ENCODE results near the gene CALML6. TPM values are rescaled to one million over a fixed set of nuclear protein-coding genes. Genes with fewer than 3 reads are reported as not detected.

The CALML6 gene, protein sequence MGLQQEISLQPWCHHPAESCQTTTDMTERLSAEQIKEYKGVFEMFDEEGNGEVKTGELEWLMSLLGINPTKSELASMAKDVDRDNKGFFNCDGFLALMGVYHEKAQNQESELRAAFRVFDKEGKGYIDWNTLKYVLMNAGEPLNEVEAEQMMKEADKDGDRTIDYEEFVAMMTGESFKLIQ
- total RNA-seq: 0.29 and 0.36 TPM in 2 replicates

DNA sequence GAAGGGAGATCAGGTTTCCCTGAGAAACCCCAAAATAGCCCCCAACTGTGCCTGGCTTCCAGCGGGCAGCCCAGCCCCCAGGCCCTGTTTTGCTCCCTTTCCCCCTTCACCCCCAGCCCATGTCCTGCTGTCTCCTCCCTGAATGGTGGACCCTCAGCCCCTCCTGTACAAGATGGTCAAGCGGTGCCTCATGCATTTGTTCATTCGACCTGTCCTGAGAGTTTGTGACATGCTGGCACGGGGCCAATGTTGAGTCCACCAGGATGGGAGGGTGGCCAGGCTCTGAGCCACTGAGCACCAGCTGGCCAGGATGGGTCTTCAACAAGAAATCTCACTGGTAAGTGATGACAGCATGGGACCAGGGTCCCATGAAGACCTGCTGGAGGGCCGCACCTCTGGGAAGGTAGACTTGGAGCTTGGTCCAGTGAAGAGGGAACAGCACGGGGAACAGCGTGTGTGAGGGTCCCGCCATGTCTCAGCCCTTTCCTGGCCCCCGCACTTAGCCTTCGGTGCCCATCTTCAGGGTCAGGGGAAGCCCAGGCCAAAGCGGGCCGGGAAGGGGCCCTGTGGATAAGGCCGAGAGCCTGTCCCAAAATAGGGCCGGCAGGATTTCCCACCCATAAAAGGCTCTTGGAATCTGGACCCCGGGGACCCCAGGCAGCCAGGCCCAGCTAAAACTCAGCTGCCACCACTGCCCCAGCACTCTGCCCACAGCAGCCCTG, at the start of gene CALML6:
Gene CALML6, plus strand, starts transcription at position 290 of the 722 bp plus-strand sequence. Its CDS starts 21 bp downstream, at position 311.
- no peak for DNase-seq (ENCODE audit: insufficient read length, low spot score, missing footprints)
- Histone ChIP-seq H2AFZ (ENCODE audit: low read length) (no peak within 1 kb of the TSS), H3K4me3 (ENCODE audit: insufficient read depth, low read length) (no peak within 1 kb of the TSS), H3K4me2 (ENCODE audit: insufficient read depth, low read length) (no peak within 1 kb of the TSS), H3K9me3 (ENCODE audit: low read depth, low read length) (no peaks in the 10 kb centered on the region), H3K27ac (ENCODE audit: low read depth, low read length) (no peak within 1 kb of the TSS), H3K27me3 (ENCODE audit: insufficient read depth, low read length) (peaks cover 11% of the 10 kb centered on the region), H3K79me2 (ENCODE audit: insufficient read depth, low read length) (no peaks in the 10 kb centered on the region), H3K36me3 (ENCODE audit: insufficient read depth, low read length) (no peaks in the 10 kb centered on the region), H3K4me1 (ENCODE audit: insufficient read depth, low read length) (peaks cover 6% of the 10 kb centered on the region), H4K20me1 (ENCODE audit: insufficient read depth, low read length) (no peaks in the 10 kb centered on the region)
- TF ChIP-seq, protein P1, sequence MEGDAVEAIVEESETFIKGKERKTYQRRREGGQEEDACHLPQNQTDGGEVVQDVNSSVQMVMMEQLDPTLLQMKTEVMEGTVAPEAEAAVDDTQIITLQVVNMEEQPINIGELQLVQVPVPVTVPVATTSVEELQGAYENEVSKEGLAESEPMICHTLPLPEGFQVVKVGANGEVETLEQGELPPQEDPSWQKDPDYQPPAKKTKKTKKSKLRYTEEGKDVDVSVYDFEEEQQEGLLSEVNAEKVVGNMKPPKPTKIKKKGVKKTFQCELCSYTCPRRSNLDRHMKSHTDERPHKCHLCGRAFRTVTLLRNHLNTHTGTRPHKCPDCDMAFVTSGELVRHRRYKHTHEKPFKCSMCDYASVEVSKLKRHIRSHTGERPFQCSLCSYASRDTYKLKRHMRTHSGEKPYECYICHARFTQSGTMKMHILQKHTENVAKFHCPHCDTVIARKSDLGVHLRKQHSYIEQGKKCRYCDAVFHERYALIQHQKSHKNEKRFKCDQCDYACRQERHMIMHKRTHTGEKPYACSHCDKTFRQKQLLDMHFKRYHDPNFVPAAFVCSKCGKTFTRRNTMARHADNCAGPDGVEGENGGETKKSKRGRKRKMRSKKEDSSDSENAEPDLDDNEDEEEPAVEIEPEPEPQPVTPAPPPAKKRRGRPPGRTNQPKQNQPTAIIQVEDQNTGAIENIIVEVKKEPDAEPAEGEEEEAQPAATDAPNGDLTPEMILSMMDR (IDR thresholded peaks at IDR 0.05; ENCODE audit: extremely low read depth, low read depth, low read length): no peak

DNA sequence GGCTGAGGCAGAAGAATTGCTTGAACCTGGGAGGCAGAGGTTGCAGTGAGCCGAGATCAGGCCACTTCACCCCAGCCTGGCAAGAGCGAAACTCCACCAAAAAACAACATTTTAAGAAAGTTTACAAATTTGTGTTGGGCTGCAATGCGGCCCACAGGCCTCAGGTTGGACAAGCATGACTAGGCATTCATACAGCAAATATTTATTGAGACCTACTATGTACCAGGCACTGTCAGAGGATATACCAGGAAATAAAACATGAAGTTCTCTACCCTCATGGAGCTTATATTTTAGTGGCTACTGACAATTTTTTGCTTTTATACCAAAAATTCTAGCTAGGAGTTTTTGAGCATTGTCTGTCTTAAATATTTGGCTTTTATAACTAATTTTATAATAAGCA, 47.9 kb upstream of the CALML6 start:
- H4K20me1 ChIP-seq (ENCODE audit: insufficient read depth, low read length): peaks cover 87% of the 10 kb centered on the region
- no peak overlapping the region for H3K27ac ChIP-seq (ENCODE audit: low read depth, low read length)
- H3K4me1 ChIP-seq (ENCODE audit: insufficient read depth, low read length): peaks cover 11% of the 10 kb centered on the region
- no peaks in the 10 kb centered on the region for H3K9me3 ChIP-seq (ENCODE audit: low read depth, low read length)
- H3K79me2 ChIP-seq (ENCODE audit: insufficient read depth, low read length): peaks cover 98% of the 10 kb centered on the region
- no peak overlapping the region for H3K4me3 ChIP-seq (ENCODE audit: insufficient read depth, low read length)
- no peaks in the 10 kb centered on the region for H3K36me3 ChIP-seq (ENCODE audit: insufficient read depth, low read length)
- H2AFZ ChIP-seq (ENCODE audit: low read length): no peak overlapping the region
- no peak for DNase-seq (ENCODE audit: insufficient read length, low spot score, missing footprints)
- H3K27me3 ChIP-seq (ENCODE audit: insufficient read depth, low read length): no peaks in the 10 kb centered on the region
- TF ChIP-seq, protein P1 (IDR thresholded peaks at IDR 0.05; ENCODE audit: extremely low read depth, low read depth, low read length): no peak
- H3K4me2 ChIP-seq (ENCODE audit: insufficient read depth, low read length): no peak overlapping the region

DNA sequence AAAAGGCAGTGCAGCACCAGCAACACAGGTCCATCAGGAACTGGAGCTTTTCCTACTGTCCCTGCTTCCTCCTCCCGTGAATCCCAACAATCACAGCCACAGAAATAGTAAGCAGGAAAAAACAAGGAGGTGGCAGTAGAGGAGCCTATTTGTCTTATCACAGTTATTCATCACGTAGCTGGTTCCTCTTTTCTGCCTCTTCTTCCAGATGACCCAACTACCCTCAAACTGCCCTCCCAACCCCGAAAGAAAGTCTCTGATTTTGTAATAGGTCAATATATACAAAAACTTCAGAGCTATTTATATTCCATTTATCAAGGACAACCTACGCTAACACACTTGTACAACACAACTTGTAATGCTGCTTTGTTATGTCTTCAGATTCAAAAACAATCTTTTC, 45.6 kb upstream of the CALML6 start:
- Histone ChIP-seq H3K36me3 (ENCODE audit: insufficient read depth, low read length) (peaks cover 6% of the 10 kb centered on the region), H3K9me3 (ENCODE audit: low read depth, low read length) (no peaks in the 10 kb centered on the region), H3K4me1 (ENCODE audit: insufficient read depth, low read length) (no peaks in the 10 kb centered on the region), H4K20me1 (ENCODE audit: insufficient read depth, low read length) (peaks cover 86% of the 10 kb centered on the region), H2AFZ (ENCODE audit: low read length) (no peak overlapping the region), H3K79me2 (ENCODE audit: insufficient read depth, low read length) (peaks cover 98% of the 10 kb centered on the region), H3K4me2 (ENCODE audit: insufficient read depth, low read length) (no peak overlapping the region), H3K4me3 (ENCODE audit: insufficient read depth, low read length) (no peak overlapping the region), H3K27ac (ENCODE audit: low read depth, low read length) (no peak overlapping the region), H3K27me3 (ENCODE audit: insufficient read depth, low read length) (no peaks in the 10 kb centered on the region)
- TF ChIP-seq, protein P1 (IDR thresholded peaks at IDR 0.05; ENCODE audit: extremely low read depth, low read depth, low read length): no peak
- no peak for DNase-seq (ENCODE audit: insufficient read length, low spot score, missing footprints)

DNA sequence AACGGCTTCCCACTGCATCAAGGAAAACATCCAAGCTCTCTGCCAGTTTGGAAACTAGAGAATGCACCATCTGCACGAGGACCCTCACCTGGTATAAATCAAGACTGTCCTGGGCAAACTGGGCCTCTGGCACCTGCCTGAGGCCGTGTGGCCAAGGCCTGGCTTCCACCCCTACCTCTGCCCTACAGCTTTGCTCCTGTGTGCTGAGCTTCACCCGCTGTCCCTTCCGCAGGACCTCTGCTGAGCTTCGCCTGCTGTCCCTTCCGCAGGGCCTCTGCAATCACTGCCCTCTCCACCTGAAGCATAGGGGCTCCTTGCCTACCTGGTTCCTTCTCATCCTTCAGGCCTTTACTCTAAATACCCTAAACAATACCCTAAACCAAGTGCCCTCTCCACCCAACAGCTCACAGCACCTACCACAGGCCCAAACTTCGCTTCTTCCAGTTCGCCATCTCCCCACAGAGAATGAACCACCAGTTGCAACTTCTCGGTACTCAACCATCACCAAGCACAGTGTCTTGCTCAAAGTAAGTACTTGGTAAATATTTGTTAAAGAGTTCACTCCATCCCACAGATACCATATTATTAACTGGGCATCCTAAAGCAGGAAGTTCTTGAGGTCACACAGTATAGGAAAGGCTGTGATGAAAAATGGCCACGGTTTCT, 42.6 kb upstream of the CALML6 start:
- TF ChIP-seq, protein P1 (IDR thresholded peaks at IDR 0.05; ENCODE audit: extremely low read depth, low read depth, low read length): no peak
- Histone ChIP-seq H3K27me3 (ENCODE audit: insufficient read depth, low read length) (no peaks in the 10 kb centered on the region), H3K4me3 (ENCODE audit: insufficient read depth, low read length) (no peak overlapping the region), H4K20me1 (ENCODE audit: insufficient read depth, low read length) (peaks cover 86% of the 10 kb centered on the region), H3K9me3 (ENCODE audit: low read depth, low read length) (no peaks in the 10 kb centered on the region), H3K27ac (ENCODE audit: low read depth, low read length) (no peak overlapping the region), H3K4me1 (ENCODE audit: insufficient read depth, low read length) (peaks cover 6% of the 10 kb centered on the region), H2AFZ (ENCODE audit: low read length) (no peak overlapping the region), H3K4me2 (ENCODE audit: insufficient read depth, low read length) (no peak overlapping the region), H3K36me3 (ENCODE audit: insufficient read depth, low read length) (peaks cover 13% of the 10 kb centered on the region), H3K79me2 (ENCODE audit: insufficient read depth, low read length) (peaks cover 98% of the 10 kb centered on the region)
- peak; percentile 58 for DNase-seq (ENCODE audit: insufficient read length, low spot score, missing footprints)
